HG02623 (cell line): Measurements from ENCODE around the gene SRRD.
"Not testable (repeated sequence)": the region's sequence is repeated elsewhere in the genome, so short reads cannot be mapped to it uniquely, and the experiment has no call there.

Source experiments
- ATAC-seq: cut with Tn5 transposase; IDR thresholded peaks from one replicate; pipeline ENCODE4 v1.9.1; 2021; ENCODE audit warnings: moderate library complexity; ENCODE audit not compliant: unreplicated experiment

SRRD gene

DNA sequence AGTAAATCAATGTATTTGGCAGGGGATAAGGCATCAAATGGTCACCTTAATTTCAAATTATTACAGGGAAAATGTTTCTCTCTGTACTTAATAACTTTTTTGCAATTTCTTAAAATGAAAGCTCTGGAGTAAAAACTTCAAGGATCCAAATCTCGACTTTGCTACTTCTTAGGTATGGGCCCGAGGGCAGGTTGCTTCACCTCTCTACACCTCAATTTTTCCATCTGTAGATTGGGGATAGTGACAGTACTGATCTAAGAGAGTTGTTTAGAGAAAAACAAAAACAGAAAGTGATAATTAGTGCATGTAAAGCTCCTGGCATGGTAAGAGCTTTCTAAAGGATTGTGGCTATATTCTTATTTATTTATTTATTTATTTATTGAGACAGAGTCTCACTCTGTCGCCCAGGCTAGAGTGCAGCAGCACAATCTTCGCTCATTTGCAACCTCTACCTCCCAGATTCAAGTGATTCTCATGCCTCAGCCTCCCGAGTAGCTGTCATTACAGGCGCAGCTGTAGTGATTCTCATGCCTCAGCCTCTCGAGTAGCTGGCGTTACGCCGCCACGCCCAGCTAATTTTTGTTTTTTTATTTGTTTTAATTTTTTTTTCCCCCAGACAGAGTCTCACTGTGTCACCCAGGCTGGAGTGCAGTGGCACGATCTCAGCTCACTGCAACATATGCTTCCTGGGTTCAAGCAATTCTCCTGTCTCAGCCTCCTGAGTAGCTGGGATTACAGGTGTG is 30.9 kb downstream of the SRRD start:
- no peak for ATAC-seq

DNA sequence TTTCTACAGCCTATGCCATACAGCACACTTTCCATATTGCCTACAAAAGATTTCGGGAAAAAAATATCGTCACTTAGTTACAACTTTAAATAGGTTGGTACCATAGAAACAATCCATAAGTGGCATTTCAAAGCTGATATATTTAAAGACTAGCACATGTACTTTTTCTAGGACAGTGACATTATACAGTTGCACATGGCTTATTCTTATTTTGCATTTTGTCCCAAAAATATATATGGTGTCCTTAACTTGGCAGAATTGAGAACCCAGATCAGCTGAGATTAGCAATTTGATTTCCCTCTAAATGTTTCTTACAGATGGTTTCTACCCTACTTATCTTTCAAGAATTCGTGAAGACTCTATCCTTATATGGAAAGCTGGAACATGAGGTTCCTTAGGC is 32.3 kb downstream of the SRRD start:
- ATAC-seq = no peak

DNA sequence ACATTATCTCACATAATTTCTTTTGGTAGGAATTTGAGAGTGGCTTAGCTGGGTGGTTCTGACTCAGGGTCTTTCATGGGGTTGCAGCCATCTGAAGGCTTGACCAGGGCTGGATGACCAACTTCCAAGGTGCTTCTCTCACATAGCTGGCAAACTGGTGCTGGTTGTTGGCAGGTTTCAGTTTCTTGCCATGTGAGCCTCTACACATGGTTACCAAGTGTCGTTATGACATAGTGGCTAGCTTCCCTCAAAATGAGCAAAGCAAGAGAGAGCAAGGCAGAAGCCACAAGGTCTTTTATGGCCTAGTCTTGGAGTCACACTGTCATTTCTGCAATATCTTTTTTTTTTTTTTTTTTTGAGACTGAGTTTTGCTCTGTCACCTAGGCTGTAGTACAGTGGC is 32.8 kb downstream of the SRRD start:
- no peak for ATAC-seq

DNA sequence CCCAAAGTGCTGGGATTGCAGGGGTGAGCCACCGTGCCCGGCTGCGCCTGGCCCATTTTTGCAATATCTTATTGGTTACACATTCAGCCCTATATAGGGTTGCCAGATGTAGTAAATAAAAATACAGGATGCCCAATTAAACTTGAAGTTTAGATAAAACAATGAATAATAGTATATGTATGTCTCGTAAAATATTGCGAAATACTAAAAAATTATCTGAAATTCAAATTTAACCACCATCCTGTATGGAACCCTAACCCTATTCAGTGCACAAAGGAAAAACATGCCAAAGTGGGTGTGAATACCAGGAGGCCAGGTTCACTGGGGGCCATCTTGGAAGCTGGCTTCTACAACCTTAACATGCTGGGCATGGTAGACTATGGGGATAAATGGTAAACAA is 33.8 kb downstream of the SRRD start:
- ATAC-seq = no peak

DNA sequence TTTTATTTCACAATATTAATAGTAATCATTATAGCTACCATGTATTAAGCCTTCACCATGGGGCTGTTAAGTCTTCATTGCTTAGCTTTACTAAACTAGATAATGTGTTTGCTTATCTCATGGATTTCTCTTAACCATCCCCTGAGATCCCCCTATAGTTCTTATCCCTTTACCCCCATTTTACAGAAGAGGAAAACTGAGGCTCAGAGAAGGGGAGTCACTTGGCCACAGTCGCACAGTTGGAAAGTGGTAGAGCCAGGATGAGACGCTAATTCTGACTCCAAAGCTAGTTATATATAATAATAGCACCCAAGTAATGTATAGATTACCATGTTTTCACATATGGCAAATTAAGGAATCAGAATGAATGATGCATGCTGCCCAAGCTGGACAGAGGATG is 38.3 kb downstream of the SRRD start:
- ATAC-seq = no peak

DNA sequence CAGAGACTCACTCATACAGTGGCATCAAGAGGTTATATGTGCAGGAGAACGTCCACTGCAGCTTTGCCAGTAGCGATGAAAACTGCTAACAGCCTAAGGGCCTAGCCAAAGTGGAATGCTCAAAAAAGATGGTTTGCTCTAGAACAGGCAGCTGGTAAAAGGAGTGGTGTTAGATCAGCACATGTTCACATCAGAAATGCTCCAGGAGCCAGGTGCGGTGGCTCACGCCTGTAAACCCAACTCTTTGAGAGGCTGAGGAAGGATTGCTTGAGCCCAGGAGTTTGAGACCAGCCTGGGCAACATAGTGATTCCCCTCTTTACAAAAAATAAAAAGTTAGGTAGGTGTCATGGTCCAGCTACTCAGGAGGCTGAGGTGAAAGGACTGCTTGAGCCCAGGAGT is 38.9 kb downstream of the SRRD start:
- ATAC-seq = no peak

DNA sequence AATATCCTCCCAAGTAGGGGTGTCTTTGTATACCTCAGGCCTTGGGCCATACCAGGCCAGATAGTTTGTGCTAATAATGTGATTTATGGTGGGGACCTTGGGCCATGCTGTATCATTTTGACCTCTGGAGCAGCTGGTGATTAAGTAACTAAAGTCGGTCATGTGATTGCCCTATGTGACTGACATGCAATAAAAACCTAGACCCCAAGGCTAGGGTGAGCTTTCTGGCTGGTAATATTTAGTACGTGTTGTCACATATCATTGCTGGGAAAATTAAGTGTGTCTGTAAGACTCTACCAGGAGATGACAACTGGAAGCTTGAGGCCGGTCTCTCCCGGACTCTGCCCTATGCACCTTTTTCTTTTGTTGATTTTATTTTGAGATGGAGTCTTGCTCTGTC is 41.2 kb downstream of the SRRD start:
- no peak for ATAC-seq

DNA sequence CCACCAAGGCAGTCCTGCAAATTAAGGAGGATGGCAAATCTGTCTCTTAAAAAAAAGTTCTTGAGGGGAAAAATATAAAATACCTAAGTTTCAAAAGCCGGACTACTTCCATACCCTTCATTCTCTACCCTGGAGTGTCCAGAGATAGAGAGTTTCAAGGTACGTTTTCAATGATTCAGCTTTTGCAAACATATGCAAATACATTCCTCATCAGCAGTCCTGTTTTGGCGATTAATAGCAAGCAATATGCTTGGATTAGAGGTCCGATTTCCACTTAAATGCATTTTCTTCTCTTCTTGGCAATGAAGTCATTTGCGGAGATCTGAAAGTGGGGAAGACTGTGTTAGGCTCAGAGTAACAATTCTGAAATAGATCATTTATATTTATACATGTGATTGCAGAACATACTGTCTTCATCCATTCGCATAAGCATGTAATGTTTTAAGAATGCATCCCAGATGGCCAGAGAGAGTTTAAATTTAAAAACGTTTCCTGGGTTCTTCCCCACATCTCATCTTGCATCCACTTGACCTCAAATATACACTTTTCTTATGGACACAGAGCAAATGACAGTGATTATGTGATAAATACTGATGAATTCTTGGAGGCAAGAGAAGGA is 42.4 kb downstream of the SRRD start:
- ATAC-seq = no peak

DNA sequence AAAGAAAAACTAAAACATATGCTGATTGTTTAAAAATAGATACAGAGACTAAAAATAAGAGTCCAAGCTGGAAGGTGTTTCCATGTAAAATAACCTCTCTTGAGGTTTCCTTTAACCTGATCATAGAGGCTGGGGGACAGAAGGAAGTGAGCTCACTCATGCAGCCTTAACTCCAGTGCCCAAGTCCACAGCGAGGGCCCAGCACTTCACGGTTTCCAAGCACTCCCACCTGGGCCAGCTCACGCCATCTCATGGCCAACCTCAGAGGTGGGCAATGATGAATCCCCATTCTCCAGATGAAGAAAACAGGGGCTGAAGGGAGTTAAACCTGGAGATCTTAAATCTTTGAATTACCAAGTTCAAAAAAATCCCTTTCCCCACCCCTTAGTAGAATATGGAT is 43.5 kb downstream of the SRRD start:
- ATAC-seq = no peak

DNA sequence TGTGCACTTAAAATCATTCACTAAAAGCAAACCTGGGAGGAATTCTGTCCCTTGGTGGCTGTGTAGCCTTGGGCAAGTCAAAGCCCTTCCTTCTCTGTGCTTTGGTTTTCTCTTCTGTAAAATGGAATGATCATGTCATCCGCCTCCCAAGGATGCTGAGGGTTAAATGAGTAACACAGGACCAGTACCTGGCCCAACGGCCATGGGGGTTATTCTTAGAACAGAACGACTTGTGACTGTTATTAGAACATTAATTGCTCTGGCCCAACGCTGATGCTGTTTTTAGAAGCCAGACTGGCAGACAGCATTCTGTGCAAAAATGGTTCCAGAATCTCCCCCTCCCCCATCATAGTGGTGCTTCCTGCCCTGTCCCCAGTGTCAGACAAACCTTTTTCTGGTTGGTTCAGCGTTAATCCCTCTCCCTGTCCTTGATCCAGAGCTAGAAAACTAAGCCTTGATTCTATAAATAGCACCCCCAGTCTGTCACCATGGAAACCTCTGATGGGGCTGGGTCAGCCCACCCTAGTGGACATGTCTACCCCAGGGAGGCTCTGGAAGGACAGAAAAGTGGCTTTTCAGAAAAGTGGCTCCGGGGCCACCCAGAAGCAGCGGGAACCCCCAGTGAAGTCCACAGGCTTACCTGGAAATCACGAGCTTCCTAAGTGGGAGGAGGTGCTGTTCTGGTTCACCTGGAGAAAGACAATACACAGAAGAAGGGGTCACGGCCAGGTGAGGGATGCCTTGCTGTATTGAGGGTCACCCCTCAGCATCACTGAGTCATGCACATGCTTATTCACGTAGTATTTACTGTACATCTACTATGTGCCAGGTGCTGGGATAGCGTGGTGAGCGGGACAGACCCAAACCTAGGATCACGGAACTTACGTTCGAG is 44.1 kb downstream of the SRRD start:
- no peak for ATAC-seq

DNA sequence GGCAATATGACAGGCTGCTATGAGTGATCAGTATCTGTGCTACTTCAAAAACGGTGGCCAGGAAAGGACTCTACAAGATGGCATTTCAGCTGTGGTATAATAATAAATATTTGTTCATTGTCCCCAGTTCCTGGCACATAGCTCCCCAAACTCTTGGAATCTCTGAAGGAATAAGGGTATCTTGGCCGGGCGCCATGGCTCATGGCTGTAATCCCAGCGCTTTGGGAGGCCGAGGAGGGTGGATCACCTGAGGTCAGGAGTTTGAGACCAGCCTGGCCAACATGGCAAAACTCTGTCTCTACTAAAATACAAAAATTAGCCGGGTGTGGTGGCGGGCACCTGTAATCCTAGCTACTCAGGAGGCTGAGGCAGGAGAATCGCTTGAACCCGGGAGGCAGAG is 44.8 kb downstream of the SRRD start:
- ATAC-seq = not testable (repeated sequence)

DNA sequence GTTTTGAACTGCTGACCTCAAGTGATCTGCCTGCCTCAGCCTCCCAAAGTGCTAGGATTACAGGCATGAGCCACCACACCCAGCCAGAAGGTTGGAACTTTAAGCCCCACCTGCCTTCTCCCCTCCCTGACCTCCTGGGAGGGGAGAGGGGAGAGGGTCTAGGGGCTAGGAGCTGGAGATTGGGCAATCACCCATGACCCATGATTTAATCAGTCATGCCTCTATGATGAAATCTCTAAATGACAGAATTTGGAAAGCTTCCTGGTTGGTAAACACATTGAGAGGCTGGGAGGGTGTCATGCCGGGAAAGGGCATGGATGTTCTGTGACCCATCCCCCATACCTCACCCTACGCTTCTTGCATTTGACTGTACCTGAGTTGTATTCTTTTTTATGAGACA is 45.7 kb downstream of the SRRD start:
- ATAC-seq = no peak

DNA sequence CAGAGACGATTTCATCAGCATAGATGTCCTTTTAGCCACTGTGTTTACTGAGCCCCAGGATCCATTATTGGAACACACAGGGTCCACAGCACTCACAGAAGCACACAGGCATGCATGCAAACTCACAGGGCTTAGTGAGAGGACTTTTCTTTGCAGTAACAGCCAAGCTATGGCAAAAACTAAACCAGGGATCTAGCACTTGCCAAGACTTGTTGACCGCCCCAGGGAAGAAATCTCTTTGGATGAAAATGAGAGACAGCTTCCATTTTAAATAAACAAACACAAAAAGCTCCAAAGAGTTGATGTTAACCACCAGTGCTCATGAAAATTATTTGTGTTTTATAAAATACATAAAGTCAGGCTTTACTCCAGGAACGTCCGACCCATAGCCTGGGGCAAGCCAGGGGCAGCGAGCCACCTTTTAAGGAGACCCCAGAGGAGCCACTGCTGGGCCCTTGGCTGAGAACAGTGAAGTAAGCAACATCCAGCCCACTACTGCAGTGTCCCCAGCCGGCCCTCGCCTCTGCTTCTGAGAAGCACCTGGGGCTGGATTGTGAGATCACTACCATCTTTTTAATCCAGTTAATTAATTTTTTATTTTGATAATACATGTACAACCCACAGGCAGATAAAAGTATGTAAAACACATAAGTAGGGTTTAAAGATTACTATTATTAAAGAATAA is 50.6 kb downstream of the SRRD start:
- no peak for ATAC-seq

DNA sequence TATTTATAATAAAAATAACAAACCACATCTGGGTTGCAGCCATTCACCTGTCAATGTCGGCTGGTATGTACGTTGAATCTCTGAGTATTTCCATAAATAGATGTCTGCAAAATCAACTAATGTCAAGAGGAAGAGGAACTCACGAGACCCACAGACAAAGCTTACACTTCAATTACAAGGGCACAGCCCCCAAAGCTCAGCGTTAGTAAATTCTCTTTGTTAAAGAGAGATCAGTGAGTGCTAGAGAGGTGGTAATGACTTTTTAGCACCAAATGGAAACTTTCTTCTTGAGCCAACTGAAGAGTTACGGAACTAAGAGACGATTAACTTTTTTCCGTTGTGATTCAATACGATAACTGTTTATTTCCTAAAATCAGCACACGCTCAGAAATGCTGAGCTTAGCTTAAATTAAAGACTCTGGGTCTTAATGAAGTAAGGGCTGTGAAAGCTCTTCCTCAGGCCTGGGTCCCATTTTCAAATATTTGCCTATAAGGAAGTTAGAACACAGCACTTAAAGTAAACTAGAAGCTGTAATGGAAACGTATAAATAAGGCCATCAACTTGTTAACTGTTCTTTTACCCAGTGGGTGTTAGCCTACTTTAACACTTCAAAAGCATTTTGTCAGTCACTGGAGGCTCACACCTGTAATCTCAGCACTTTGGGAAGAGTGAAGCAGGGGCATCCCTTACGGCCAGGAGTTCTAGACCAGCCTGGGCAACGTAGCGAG is 51.4 kb downstream of the SRRD start:
- ATAC-seq = no peak

DNA sequence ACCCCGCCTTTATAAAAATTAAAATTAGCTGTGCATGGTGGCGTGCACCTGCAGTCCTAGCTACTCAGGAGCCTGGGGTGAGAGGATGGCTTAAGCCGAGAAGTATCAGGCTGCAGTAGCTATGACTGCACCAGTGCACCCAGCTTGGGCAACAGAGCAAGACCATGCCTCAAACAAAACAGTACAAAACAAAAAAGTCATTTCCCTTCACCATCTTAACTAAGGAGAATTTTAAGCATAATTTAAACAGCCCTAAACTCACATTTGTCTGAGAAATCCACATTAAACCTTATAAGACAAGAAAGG is 51.9 kb downstream of the SRRD start:
- no peak for ATAC-seq

DNA sequence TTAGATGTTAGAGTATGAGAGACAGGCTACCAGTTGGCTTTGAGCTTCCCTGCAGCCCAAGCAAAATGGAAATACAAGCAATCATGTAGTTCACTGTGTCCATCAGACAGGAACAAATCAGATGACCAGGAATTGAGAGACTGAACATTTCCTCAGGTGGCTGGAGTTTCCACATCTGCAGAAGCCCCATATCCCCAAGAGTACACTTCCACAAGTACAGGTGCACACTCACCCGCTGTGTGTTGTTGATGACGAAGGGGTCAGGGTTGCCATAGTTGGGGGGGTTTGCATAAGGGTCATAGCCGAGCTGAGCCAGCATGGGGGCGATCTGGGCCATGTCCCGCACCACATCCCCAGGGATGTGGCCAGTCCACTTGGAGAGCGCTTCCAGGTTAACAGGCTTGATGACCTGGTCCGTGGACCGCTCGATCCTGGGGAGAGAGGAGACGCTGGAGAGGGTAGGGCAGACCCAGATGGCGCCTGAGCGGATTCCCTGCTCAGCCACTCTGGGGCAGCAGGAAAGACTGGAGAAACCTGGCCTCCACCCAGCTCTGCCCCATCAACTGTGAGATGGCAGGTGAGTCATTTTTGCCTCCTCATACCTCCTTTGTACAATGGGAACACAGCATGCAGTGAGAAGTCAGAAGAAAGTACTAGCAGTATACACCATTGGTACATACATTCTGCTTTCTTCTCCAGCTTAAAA is 52.5 kb downstream of the SRRD start:
- no peak for ATAC-seq

DNA sequence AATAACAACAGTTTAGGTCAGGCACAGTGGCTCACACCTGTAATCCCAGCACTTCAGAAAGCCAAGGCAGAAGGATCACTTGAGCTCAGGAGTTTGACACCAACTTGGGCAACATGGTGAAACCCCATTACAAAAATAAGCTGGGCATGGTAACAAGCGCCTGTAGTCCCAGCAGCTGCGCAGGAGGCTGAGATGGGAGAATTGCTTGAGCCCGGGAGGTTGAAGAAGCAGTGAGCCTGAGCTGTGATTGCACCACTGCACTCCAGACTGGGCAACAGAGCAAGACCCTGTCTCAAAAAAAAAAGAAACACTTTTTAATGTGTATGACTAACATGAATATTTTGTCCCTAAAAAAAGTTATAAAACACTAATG is 53.1 kb downstream of the SRRD start:
- ATAC-seq = no peak

DNA sequence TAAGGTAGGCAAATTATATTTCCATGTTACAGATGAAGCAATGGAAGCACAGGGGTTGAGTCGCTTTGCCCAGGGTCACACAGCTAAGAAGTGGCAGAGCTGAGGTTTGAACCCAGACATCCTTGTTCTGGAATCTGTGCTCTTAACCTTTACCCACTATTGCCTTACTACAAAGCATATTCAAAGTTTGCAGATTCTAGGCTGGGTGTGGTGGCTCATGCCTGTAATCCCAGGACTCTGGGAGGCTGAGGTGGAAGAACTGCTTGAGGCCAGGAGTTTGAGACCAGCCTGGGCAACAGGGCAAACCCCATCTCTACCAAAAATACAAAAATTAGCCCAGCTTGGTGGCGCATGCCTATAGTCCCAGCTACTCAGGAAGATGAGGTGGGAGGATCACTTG is 56.4 kb downstream of the SRRD start:
- no peak for ATAC-seq

DNA sequence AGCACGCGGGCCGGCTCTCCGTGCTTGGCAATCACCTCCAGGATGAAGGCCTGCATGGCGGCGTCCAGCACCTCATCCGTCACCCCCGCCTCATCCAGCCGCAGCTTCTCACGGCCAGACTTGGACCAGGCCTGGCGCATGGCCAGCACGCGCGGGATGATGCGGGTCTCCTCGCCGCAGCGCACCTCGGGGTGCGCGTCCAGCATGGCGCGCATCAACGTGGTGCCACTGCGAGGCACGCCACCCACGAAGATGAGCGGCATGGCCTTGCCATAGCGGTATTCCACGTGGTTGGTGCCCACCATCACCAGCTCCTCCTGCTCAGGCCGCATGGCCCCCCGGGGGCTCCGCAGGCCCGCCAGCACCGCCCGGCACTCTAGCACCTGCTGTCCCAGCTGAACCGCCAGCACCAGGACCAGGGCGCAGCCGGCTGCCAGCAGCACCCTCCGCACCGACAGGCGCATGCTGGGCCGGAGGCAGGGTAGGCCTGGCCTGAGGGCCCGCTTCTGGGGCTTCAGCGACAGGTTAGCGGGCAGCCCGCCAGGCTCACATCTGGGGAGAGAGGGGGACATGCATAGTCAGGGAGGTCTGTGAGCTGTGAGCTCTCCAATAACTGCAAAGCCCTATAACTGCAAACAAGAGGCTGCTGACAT is 57.6 kb downstream of the SRRD start:
- no peak for ATAC-seq

DNA sequence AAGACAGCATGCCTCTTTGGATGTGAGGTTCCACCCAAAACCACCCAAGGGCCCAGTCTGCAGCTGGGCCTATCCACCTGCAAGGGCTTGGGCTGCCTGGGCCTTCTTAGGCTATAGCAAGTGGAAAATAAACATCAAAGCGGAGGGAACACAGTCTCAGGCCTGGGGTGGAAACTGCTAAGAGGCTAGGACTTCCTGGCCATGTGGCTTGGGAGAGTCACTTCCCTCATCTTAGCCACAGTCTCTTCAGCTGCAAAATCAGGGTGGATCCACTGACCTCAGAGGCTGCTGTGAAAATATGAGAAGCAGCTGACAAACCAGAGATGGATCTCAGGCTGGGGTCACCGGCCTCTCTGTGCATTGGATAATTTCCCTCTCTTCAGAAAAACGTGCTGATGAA is 59.2 kb downstream of the SRRD start:
- ATAC-seq = no peak
